Measurements from ENCODE around the gene FAM53B.

DNA sequence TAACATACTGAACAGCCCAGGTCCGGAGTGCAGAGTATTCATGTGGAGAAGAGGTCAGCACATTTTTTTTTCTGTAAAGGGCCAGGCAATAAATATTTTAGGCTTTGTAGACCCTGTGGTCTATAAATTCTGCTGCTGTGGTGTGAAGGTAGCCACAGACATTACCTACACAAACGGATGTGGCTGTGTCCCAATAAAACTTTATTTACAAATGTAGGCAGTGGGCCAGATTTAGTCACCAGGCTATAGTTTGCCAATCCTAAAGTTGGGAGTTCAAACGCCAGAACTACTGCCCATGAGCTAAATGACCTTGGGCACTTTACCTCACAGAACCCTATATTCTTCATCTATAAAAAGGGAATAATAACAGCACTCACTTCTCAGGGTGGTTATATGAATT lies 13.4 kb downstream of the FAM53B start:
- TF ChIP-seq, protein P1, sequence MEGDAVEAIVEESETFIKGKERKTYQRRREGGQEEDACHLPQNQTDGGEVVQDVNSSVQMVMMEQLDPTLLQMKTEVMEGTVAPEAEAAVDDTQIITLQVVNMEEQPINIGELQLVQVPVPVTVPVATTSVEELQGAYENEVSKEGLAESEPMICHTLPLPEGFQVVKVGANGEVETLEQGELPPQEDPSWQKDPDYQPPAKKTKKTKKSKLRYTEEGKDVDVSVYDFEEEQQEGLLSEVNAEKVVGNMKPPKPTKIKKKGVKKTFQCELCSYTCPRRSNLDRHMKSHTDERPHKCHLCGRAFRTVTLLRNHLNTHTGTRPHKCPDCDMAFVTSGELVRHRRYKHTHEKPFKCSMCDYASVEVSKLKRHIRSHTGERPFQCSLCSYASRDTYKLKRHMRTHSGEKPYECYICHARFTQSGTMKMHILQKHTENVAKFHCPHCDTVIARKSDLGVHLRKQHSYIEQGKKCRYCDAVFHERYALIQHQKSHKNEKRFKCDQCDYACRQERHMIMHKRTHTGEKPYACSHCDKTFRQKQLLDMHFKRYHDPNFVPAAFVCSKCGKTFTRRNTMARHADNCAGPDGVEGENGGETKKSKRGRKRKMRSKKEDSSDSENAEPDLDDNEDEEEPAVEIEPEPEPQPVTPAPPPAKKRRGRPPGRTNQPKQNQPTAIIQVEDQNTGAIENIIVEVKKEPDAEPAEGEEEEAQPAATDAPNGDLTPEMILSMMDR (IDR thresholded peaks at IDR 0.05): no peak
- no peak for TF ChIP-seq POLR2AphosphoS5 (IDR thresholded peaks at IDR 0.05)

Measured in esophagus muscularis mucosa (tissue), 3 donors.